Ovary (tissue), 9 donors: ENCODE results near the gene PLOD1. TPM values are rescaled to one million over a fixed set of nuclear protein-coding genes. Genes with fewer than 3 reads are reported as not detected.

Experiments
- DNase-seq, 5 donors: peaks; one replicate each; pipeline ENCODE4 v3.0.0-alpha.2; 2019 to 2020
- H3K27ac ChIP-seq, 2 donors: fragments of 200-600 bp; one replicate each; pipeline versions ENCODE4 v1.5.1 to v1.8.0; 2019 to 2022
- H3K27me3 ChIP-seq: fragments of 200-600 bp; one replicate; pipeline ENCODE4 v1.8.0; 2022
- H3K36me3 ChIP-seq: fragments of 200-600 bp; sonication (generic); one replicate; pipeline ENCODE4 v1.5.1; 2019
- H3K4me1 ChIP-seq: one replicate; pipeline ENCODE4 v1.8.1; 2013; ENCODE audit warnings: mild to moderate bottlenecking, moderate library complexity; ENCODE audit not compliant: insufficient read depth
- H3K4me3 ChIP-seq: fragments of 200-600 bp; sonication (generic); one replicate; pipeline ENCODE4 v1.5.1; 2017
- H3K9me3 ChIP-seq, 2 donors: fragments of 200-600 bp in 1 of 2; sonication (generic) in 1 of 2; one replicate each; pipeline versions ENCODE4 v1.5.1 to v1.8.1; 2013 to 2019; ENCODE audit warnings: mild to moderate bottlenecking in 1 of 2, moderate library complexity in 1 of 2
- EP300 ChIP-seq: sonication (generic); formaldehyde crosslinking; IDR thresholded peaks from one replicate; pipeline ENCODE4 v1.6.1; 2017; ENCODE audit warnings: antibody characterized with exemption
- POLR2A ChIP-seq: fragments of 450-650 bp; IDR thresholded peaks from one replicate; pipeline ENCODE4 v1.6.1; 2017; ENCODE audit warnings: antibody characterized with exemption, mild to moderate bottlenecking, moderate library complexity
- WGBS, 3 donors: extraction: QIAGEN DNeasy Blood & Tissue Kit in 1 of 3; methylation state at CpG; one replicate each; pipeline versions ENCODE4 v1.1.5 to v1.1.7; 2013 to 2017; 5-methylcytosine and 5-hydroxymethylcytosine counted together
- intact Hi-C, 4 donors: fragments of 100-400 bp; cut with DNase I; formaldehyde crosslinking; loops; one replicate each; pipeline versions ENCODE4 v1.11.0 to v1.15.1; 2022 to 2023
- polyA plus RNA-seq, 2 donors: library from polyadenylated mRNA; stranded (reverse); fragments of 200-250 nt in 1 of 2; fragments of 350-450 nt in 1 of 2; fragmentation: Illumina TruSeq in 1 of 2; extraction: RNeasy Lipid Tissue Mini Kit (QIAGEN cat#74804) in 1 of 2; gene quantifications; one replicate each; pipeline ENCODE4 v1.2.3, GENCODE V29; 2013 to 2014
- total RNA-seq, 7 donors: library from RNA; depleted of rRNA in 2 of 7; stranded (reverse); fragments of >200 nt in 2 of 7; fragmentation: NEBNext Ultra II Directional in 3 of 7; extraction: Animal tissue kit (Norgen Biotek cat#: 25700) in 3 of 7; gene quantifications; one replicate each; pipeline versions ENCODE4 v1.1.0 to v1.2.4, GENCODE V29; 2016 to 2023
- TF ChIP-seq, protein P1 (sequence below), 3 donors: fragments of 450-650 bp in 2 of 3; fragments of 200-600 bp in 1 of 3; IDR thresholded peaks; one replicate each; pipeline versions ENCODE4 v1.5.1 to v1.8.0; 2016 to 2022; ENCODE audit warnings: antibody characterized with exemption in 3 of 3, mild to moderate bottlenecking in 1 of 3
- donor health status: DM: no; HTN: no; CAD: no; lungs with moderate emphysema.
- donor health status: DM: no; HTN: no; CAD: no.
- donor health status: Bipolar disorder and iron deficiency.
- donor health status: DM: yes; HTN: yes; CAD: no.
- donor health status: DM: no; HTN: no; CAD: no.
- donor health status: DM: yes; HTN: yes; CAD: no.

Gene PLOD1
- total and polyA plus RNA-seq, 9 donors, result 26.3 to 98.2 (median 58.7) TPM

GRCh38 chr1:11913291-11913690 lies 21.2 kb upstream of the PLOD1 start:
- TF ChIP-seq EP300 (no peak), POLR2A (no peak)
- TF ChIP-seq, protein P1, sequence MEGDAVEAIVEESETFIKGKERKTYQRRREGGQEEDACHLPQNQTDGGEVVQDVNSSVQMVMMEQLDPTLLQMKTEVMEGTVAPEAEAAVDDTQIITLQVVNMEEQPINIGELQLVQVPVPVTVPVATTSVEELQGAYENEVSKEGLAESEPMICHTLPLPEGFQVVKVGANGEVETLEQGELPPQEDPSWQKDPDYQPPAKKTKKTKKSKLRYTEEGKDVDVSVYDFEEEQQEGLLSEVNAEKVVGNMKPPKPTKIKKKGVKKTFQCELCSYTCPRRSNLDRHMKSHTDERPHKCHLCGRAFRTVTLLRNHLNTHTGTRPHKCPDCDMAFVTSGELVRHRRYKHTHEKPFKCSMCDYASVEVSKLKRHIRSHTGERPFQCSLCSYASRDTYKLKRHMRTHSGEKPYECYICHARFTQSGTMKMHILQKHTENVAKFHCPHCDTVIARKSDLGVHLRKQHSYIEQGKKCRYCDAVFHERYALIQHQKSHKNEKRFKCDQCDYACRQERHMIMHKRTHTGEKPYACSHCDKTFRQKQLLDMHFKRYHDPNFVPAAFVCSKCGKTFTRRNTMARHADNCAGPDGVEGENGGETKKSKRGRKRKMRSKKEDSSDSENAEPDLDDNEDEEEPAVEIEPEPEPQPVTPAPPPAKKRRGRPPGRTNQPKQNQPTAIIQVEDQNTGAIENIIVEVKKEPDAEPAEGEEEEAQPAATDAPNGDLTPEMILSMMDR (IDR thresholded peaks at IDR 0.05), result no peak
- H3K27me3 ChIP-seq, result no peaks in the 10 kb centered on the region
- no peaks in the 10 kb centered on the region for H3K9me3 ChIP-seq
- intact Hi-C loops, result no loop called here
- H3K36me3 ChIP-seq, result no peaks in the 10 kb centered on the region
- 20 to 29% (median 21%) methylated on average over 11 of the region's 11 CpGs for WGBS, 3 donors
- DNase-seq, result no peak
- H3K27ac ChIP-seq, result no peak overlapping the region
- H3K4me3 ChIP-seq, result no peak overlapping the region
- no peaks in the 10 kb centered on the region for H3K4me1 ChIP-seq

GRCh38 chr1:11914024-11914423 lies 20.5 kb upstream of the PLOD1 start:
- H3K27ac ChIP-seq, result no peak overlapping the region
- TF ChIP-seq, protein P1 (IDR thresholded peaks at IDR 0.05), result no peak
- no peak for TF ChIP-seq EP300
- no peak for TF ChIP-seq POLR2A

DNA sequence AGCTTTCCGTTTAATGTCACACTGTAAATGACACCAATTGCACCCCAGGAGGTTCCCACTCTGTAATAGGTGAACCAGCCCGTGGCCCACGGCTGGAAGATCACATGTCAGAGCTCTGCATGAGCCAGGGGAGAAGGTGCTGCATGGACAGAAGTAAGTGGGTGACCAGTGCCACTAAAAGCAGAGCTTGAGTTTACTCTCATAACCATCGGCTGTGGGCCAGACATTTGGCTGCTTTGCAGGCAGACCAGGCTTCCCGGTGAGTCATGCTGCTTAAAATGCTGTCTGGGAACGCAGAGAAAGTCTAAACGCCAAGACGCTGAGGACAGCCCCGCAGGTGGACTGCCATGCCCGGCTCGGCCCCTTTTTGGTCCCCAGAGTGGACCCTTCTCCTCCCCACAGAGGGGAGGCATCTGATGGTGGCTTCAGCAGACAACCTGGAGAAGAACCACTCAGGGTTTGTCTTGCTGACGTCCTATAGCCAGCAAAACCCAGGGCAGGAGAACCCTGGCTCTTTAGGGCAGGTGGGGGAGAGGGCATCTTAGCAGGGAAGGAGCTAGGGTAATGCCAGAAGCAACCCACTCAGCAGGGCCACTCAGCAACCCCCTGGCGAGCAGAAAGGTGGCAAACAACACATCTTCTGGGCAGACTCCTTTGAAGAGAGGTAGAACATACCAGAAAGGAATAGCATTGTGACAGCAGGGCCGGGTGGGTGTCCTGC lies 15.6 kb upstream of the PLOD1 start:
- no peak for TF ChIP-seq POLR2A
- TF ChIP-seq, protein P1 (IDR thresholded peaks at IDR 0.05), result no peak
- no peak for TF ChIP-seq EP300
- intact Hi-C loops, result no loop called here
- Histone ChIP-seq H3K9me3 (no peaks in the 10 kb centered on the region), H3K4me1 (no peaks in the 10 kb centered on the region), H3K27me3 (no peaks in the 10 kb centered on the region), H3K4me3 (no peak overlapping the region), H3K36me3 (no peaks in the 10 kb centered on the region), H3K27ac (no peak overlapping the region)
- 33 to 42% (median 40%) methylated on average over 14 of the region's 14 CpGs for WGBS, 3 donors
- peak in 2 of 5 donors; percentile 50 to 62 for DNase-seq

More at GRCh38 chr1:11914024-11914423, 20.5 kb upstream of the PLOD1 start:
- intact Hi-C loops, result no loop called here
- DNase-seq, result no peak
- Histone ChIP-seq H3K4me3 (no peak overlapping the region), H3K36me3 (no peaks in the 10 kb centered on the region), H3K9me3 (no peaks in the 10 kb centered on the region), H3K27me3 (no peaks in the 10 kb centered on the region), H3K4me1 (no peaks in the 10 kb centered on the region)
- WGBS, 3 donors, result 81 to 95% (median 90%) methylated on average over 1 of the region's 1 CpG

DNA sequence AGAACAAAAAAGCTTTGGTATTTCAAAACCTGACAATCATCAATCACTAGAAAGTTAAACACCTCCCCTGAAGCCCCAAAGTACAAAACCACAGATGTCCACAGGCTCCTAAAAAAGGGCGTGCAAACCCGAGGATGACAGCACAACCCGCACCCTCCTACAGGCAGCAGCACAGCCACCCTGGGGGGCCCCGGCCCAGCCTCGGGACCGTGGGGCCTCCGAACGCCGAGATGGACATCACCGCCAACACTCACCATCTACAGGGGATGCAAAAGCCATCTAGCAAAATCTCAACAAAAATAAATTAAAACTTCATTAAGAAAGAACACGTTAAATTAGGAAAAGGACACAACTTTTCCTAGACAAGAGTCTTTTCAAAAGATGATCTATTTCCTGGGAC lies 14.9 kb upstream of the PLOD1 start:
- H3K4me1 ChIP-seq, result peaks cover 3% of the 10 kb centered on the region
- no peaks in the 10 kb centered on the region for H3K9me3 ChIP-seq
- H3K36me3 ChIP-seq, result no peaks in the 10 kb centered on the region
- no peaks in the 10 kb centered on the region for H3K27me3 ChIP-seq
- DNase-seq, result no peak
- no peak overlapping the region for H3K4me3 ChIP-seq
- no peak overlapping the region for H3K27ac ChIP-seq
- intact Hi-C loops, result no loop called here
- WGBS, 3 donors, result 82 to 85% (median 83%) methylated on average over 11 of the region's 11 CpGs
- TF ChIP-seq, protein P1 (IDR thresholded peaks at IDR 0.05), result no peak
- TF ChIP-seq POLR2A (no peak), EP300 (no peak)
